ENCODE measurements around the gene PRPF6. TPM values are rescaled to one million over a fixed set of nuclear protein-coding genes. Genes with fewer than 3 reads are reported as not detected.

Gene PRPF6
- polyA plus RNA-seq, 3 donors = 29.1 to 47.7 (median 34.5) TPM

GRCh38 chr20:64070244-64070993, 89.5 kb downstream of the PRPF6 start:
- WGBS (ENCODE audit: insufficient coverage) = 97% methylated on average over 26 of the region's 31 CpGs
- no peak overlapping the region for H3K4me3 Mint-ChIP-seq

More at GRCh38 chr20:64070244-64070993, 89.5 kb downstream of the PRPF6 start:
- Mint-ChIP-seq H3K4me1 (peaks cover 35% of the 10 kb centered on the region), H3K27ac (peak overlapping the region in 1 of 7 donors; percentile 30), H3K27me3 (ENCODE audit: low read depth in 3 of 3) (peaks cover 0 to 11% (median 5%) of the 10 kb centered on the region in 3 donors), H3K9me3 (peaks cover 0 to 2% (median 0%) of the 10 kb centered on the region in 7 donors), H3K36me3 (peaks cover 25 to 36% of the 10 kb centered on the region in 2 donors)
- Histone ChIP-seq H4K20me1 (ENCODE audit: insufficient read depth, low read length) (peaks cover 76% of the 10 kb centered on the region), H3K9ac (ENCODE audit: insufficient read depth, low read length, poor library complexity, severe bottlenecking) (no peak overlapping the region), H3K79me2 (ENCODE audit: insufficient read depth, low read length) (peaks cover 20% of the 10 kb centered on the region), H3K4me1 (ENCODE audit: control insufficient read depth in 1 of 2, insufficient read depth in 2 of 2, low read length in 2 of 2) (peaks cover 18 to 40% of the 10 kb centered on the region in 2 donors), H3K27ac (ENCODE audit: low read depth in 1 of 2, low read length in 2 of 2) (no peak overlapping the region), H3K4me3 (replicated peaks in 1 of 3; ENCODE audit: low read depth in 2 of 3, low read length in 3 of 3) (no peak overlapping the region), H3K27me3 (ENCODE audit: control insufficient read depth in 2 of 2, insufficient read depth in 2 of 2, low read length in 2 of 2) (no peaks in the 10 kb centered on the region), H3K4me2 (replicated peaks; ENCODE audit: extremely low read depth, low read length, poor library complexity, severe bottlenecking) (no peak overlapping the region), H3K36me3 (replicated peaks in 1 of 2; ENCODE audit: control insufficient read depth in 1 of 2, insufficient read depth in 2 of 2, low read length in 2 of 2) (peaks cover 34 to 37% of the 10 kb centered on the region in 2 donors), H3K9me3 (replicated peaks in 1 of 2; ENCODE audit: control insufficient read depth in 1 of 2, insufficient read depth in 1 of 2, low read length in 2 of 2) (no peaks in the 10 kb centered on the region), H2AFZ (ENCODE audit: insufficient read depth, low read depth, low read length, poor library complexity, severe bottlenecking) (no peak overlapping the region)
- no peak for TF ChIP-seq CTCF (IDR thresholded peaks at IDR 0.05)
- no peak for DNase-seq
- intact Hi-C loops (cut with micrococcal nuclease) = no loop called here

All from CD14-positive monocyte (primary cell).